ENCODE data around the gene C11orf91. TPM values are rescaled to one million over a fixed set of nuclear protein-coding genes. Genes with fewer than 3 reads are reported as not detected.
A peak's percentile ranks its signal among the peaks of the same experiment; 100 is the strongest.

Gene C11orf91
- total RNA-seq, 1 experiment from 2014 or later = 0.22 TPM

- no peak for TF ChIP-seq ZNF425 (CRISPR knock-in tag; conservative IDR thresholded peaks at IDR 0.05)
- TF ChIP-seq, protein P1, sequence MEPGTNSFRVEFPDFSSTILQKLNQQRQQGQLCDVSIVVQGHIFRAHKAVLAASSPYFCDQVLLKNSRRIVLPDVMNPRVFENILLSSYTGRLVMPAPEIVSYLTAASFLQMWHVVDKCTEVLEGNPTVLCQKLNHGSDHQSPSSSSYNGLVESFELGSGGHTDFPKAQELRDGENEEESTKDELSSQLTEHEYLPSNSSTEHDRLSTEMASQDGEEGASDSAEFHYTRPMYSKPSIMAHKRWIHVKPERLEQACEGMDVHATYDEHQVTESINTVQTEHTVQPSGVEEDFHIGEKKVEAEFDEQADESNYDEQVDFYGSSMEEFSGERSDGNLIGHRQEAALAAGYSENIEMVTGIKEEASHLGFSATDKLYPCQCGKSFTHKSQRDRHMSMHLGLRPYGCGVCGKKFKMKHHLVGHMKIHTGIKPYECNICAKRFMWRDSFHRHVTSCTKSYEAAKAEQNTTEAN (CRISPR knock-in tag; IDR thresholded peaks at IDR 0.05) = no peak
- no peak for TF ChIP-seq MYBL2 (CRISPR knock-in tag; IDR thresholded peaks at IDR 0.05)
- TF ChIP-seq, protein P2, sequence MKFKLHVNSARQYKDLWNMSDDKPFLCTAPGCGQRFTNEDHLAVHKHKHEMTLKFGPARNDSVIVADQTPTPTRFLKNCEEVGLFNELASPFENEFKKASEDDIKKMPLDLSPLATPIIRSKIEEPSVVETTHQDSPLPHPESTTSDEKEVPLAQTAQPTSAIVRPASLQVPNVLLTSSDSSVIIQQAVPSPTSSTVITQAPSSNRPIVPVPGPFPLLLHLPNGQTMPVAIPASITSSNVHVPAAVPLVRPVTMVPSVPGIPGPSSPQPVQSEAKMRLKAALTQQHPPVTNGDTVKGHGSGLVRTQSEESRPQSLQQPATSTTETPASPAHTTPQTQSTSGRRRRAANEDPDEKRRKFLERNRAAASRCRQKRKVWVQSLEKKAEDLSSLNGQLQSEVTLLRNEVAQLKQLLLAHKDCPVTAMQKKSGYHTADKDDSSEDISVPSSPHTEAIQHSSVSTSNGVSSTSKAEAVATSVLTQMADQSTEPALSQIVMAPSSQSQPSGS (CRISPR knock-in tag; IDR thresholded peaks at IDR 0.05; ENCODE audit: borderline replicate concordance, low read depth) = no peak
Measured at GRCh38 chr11:33659370-33660139, 41.1 kb downstream of the C11orf91 start (continued).

DNA sequence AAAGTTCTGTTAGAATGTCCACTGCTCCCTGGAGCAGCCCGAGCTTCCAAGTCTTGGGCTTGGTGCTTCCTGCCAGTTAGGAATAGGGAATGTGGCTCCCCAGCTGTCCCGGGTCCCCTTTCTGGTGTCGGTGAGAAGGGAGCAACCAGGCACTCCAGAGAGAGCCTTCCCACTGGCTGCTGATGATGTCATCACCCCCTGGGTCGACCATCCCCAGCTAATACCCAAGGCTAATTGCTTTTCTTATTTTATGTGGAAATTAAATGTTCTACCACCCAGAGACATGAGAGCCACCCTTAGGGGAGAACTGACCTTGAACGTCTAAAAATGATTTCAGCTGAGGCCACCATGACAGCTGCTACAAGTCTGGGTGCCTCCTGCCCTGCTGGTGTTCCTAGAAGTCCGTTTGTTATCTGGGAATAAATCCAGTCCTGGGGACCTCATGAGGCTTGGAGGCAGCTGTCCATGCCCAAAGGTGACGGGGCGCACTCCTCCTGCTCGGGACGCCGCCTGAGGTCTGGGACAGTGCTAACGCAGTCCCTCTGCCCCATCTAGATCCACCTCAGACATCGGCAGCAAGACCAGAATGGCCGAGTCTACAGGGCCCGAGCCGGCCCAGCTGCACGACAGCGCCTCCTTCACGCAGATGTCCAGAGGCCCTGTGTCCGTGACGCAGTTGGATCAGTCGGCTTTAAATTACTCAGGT, 42.3 kb downstream of the C11orf91 start:
- no peak overlapping the region for H3K4me3 Mint-ChIP-seq
- peak; percentile 85 for ATAC-seq
- DNase-seq (ENCODE audit: low spot score) = no peak
- POLR2A ChIA-PET = no interaction called here
- CTCF ChIA-PET = no interaction called here
- peaks cover 5% of the 10 kb centered on the region; the same call in 1 of the 2 replicates for H3K9me3 Mint-ChIP-seq
- H3K4me1 Mint-ChIP-seq = peaks cover 21% of the 10 kb centered on the region
- no peak overlapping the region for H3K27ac Mint-ChIP-seq
- no peaks in the 10 kb centered on the region for H3K36me3 Mint-ChIP-seq
- no peaks in the 10 kb centered on the region for H3K27me3 Mint-ChIP-seq (ENCODE audit: low read depth)
- no peak for TF ChIP-seq TP53 (CRISPR knock-in tag; IDR thresholded peaks at IDR 0.05)
- TF ChIP-seq ZNF219 (CRISPR knock-in tag; IDR thresholded peaks at IDR 0.05; ENCODE audit: borderline replicate concordance) = no peak
- no peak for TF ChIP-seq ZNF423 (CRISPR knock-in tag; IDR thresholded peaks at IDR 0.05)
- TF ChIP-seq, protein P3, sequence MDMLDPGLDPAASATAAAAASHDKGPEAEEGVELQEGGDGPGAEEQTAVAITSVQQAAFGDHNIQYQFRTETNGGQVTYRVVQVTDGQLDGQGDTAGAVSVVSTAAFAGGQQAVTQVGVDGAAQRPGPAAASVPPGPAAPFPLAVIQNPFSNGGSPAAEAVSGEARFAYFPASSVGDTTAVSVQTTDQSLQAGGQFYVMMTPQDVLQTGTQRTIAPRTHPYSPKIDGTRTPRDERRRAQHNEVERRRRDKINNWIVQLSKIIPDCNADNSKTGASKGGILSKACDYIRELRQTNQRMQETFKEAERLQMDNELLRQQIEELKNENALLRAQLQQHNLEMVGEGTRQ (CRISPR knock-in tag; IDR thresholded peaks at IDR 0.05) = no peak
- TF ChIP-seq GABPB1 (CRISPR knock-in tag; IDR thresholded peaks at IDR 0.05) = no peak
- TF ChIP-seq FOXJ3 (CRISPR knock-in tag; IDR thresholded peaks at IDR 0.05; ENCODE audit: borderline replicate concordance) = no peak
- TF ChIP-seq, protein P4, sequence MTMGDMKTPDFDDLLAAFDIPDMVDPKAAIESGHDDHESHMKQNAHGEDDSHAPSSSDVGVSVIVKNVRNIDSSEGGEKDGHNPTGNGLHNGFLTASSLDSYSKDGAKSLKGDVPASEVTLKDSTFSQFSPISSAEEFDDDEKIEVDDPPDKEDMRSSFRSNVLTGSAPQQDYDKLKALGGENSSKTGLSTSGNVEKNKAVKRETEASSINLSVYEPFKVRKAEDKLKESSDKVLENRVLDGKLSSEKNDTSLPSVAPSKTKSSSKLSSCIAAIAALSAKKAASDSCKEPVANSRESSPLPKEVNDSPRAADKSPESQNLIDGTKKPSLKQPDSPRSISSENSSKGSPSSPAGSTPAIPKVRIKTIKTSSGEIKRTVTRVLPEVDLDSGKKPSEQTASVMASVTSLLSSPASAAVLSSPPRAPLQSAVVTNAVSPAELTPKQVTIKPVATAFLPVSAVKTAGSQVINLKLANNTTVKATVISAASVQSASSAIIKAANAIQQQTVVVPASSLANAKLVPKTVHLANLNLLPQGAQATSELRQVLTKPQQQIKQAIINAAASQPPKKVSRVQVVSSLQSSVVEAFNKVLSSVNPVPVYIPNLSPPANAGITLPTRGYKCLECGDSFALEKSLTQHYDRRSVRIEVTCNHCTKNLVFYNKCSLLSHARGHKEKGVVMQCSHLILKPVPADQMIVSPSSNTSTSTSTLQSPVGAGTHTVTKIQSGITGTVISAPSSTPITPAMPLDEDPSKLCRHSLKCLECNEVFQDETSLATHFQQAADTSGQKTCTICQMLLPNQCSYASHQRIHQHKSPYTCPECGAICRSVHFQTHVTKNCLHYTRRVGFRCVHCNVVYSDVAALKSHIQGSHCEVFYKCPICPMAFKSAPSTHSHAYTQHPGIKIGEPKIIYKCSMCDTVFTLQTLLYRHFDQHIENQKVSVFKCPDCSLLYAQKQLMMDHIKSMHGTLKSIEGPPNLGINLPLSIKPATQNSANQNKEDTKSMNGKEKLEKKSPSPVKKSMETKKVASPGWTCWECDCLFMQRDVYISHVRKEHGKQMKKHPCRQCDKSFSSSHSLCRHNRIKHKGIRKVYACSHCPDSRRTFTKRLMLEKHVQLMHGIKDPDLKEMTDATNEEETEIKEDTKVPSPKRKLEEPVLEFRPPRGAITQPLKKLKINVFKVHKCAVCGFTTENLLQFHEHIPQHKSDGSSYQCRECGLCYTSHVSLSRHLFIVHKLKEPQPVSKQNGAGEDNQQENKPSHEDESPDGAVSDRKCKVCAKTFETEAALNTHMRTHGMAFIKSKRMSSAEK (CRISPR knock-in tag; IDR thresholded peaks at IDR 0.05; ENCODE audit: borderline replicate concordance) = no peak
- TF ChIP-seq, protein P5, sequence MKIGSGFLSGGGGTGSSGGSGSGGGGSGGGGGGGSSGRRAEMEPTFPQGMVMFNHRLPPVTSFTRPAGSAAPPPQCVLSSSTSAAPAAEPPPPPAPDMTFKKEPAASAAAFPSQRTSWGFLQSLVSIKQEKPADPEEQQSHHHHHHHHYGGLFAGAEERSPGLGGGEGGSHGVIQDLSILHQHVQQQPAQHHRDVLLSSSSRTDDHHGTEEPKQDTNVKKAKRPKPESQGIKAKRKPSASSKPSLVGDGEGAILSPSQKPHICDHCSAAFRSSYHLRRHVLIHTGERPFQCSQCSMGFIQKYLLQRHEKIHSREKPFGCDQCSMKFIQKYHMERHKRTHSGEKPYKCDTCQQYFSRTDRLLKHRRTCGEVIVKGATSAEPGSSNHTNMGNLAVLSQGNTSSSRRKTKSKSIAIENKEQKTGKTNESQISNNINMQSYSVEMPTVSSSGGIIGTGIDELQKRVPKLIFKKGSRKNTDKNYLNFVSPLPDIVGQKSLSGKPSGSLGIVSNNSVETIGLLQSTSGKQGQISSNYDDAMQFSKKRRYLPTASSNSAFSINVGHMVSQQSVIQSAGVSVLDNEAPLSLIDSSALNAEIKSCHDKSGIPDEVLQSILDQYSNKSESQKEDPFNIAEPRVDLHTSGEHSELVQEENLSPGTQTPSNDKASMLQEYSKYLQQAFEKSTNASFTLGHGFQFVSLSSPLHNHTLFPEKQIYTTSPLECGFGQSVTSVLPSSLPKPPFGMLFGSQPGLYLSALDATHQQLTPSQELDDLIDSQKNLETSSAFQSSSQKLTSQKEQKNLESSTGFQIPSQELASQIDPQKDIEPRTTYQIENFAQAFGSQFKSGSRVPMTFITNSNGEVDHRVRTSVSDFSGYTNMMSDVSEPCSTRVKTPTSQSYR (CRISPR knock-in tag; IDR thresholded peaks at IDR 0.05) = no peak
- no peak for TF ChIP-seq ZNF121 (CRISPR knock-in tag; IDR thresholded peaks at IDR 0.05)
- no peak for TF ChIP-seq SOX15 (CRISPR knock-in tag; IDR thresholded peaks at IDR 0.05)
- TF ChIP-seq, protein P6, sequence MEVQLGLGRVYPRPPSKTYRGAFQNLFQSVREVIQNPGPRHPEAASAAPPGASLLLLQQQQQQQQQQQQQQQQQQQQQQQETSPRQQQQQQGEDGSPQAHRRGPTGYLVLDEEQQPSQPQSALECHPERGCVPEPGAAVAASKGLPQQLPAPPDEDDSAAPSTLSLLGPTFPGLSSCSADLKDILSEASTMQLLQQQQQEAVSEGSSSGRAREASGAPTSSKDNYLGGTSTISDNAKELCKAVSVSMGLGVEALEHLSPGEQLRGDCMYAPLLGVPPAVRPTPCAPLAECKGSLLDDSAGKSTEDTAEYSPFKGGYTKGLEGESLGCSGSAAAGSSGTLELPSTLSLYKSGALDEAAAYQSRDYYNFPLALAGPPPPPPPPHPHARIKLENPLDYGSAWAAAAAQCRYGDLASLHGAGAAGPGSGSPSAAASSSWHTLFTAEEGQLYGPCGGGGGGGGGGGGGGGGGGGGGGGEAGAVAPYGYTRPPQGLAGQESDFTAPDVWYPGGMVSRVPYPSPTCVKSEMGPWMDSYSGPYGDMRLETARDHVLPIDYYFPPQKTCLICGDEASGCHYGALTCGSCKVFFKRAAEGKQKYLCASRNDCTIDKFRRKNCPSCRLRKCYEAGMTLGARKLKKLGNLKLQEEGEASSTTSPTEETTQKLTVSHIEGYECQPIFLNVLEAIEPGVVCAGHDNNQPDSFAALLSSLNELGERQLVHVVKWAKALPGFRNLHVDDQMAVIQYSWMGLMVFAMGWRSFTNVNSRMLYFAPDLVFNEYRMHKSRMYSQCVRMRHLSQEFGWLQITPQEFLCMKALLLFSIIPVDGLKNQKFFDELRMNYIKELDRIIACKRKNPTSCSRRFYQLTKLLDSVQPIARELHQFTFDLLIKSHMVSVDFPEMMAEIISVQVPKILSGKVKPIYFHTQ (CRISPR knock-in tag; IDR thresholded peaks at IDR 0.05) = no peak
- no peak for TF ChIP-seq OVOL2 (CRISPR knock-in tag; IDR thresholded peaks at IDR 0.05; ENCODE audit: borderline replicate concordance)
- no peak for TF ChIP-seq ETV6 (CRISPR knock-in tag; IDR thresholded peaks at IDR 0.05)
